HG02870 (cell line): ENCODE measurements around the gene FCHO2.
A peak's percentile ranks its signal among the peaks of the same experiment; 100 is the strongest.
"Not testable (repeated sequence)": the region's sequence is repeated elsewhere in the genome, so short reads cannot be mapped to it uniquely, and the experiment has no call there.

Source experiments
- ATAC-seq: cut with Tn5 transposase; IDR thresholded peaks from one replicate; pipeline ENCODE4 v1.9.1; 2021; ENCODE audit warnings: mild to moderate bottlenecking, moderate library complexity; ENCODE audit not compliant: unreplicated experiment

FCHO2 gene

DNA sequence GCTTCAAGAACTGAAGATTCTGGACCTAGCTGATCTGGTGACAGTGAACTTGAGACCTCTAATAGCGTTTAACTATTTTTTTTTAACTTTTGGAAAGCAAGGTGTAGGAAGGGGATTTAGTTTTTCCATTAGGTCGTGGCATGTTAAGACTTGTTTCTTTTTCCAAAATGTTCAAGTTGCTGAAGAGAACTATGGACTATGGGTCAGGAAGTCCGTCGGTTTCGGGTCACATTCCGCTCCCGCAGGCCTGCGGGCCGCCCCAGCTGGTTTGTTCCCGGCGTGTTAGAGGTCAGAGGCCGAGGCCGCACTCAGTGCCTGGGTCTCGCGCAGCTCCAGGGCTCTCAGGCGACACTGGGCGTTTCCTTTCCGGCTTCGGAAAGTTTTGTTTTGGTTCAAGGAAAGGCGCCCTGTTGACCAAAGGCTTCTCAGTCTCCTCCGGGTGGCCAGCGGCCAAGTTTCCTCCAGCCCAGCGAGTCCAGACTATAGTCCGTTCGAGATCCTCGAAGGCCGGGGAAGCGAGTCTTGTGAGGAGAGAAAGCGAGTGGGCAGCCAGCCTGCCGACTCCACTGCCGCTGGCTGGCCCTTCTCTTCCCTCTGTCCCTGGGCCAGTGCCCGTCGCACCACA, 586 bp upstream of the FCHO2 start:
- ATAC-seq: peak; percentile 32

DNA sequence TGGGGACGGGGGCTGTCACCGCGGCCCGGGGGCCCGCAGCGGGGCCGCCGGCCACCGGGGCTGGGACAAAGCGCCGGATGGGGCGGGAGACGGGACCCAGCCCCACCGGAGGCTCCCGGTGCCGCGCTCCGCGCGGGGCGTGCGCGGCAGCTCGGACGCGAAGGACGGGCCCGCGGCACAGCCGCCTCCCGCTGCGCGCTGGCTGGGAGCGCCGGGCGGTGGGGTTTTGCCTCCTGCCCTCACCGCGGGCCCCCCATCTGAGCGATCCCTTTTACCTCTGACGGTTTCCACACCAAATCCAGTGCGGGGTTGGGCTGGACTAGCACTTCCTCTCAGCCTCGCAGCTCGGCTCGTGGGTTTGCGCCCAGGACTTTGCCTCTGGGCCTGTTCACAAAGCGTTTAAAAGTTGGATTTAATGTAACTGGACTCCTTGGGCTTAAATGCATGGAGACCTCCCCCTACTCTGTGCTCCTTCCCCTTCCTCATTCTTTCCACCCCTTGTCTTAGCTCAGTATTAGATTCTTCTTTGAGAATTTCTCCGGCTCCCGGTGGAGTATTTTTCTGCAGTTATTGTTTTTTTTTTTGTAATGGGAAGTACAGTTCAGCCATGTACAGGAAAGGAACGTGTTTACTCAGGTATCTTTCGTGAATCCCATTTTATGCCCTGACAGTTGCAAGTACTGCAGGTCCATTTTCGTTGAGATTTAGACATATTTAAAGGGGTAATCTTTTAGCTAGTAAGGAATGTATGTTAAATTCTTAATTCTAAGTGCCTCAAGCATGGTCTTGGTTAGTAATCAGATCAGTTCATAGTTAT, 691 bp downstream of the FCHO2 start:
- ATAC-seq: peak; percentile 29

DNA sequence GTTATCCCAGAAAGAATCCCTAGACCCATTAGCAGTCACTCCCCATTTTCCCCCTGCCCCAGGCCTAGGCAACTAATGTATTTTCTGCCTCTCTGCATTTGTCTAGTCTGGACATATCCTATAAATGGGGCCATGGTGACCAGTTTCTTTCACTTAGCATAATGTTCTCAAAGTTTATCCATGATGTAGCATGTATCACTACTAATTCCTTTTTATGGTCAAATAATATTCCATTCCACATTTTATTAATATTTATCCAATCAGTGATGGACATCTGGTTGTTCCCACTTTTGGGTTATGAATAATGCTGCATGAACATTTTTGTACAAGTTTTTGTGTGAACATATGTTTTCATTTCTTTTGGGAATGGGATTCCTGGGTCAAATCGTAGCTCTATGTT, 1.5 kb downstream of the FCHO2 start:
- no peak for ATAC-seq

DNA sequence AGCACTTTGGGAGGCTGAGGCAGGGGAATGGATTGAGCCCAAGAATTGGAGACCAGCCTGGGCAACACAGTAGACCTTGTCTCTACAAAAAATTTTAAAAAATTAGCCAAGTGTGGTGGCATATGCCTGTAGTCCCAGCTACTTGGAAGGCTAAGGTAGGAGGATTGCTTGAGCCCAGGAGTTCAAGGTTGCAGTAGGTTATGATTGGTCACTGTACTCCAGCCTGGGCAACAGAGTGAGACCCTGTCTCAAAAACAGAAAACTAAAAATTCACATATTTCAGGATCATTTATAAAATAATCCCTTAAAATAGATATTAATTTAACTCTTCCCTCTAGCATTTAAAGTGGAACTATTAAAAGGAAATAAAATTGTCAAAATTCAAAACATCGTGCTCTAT, 3.4 kb downstream of the FCHO2 start:
- ATAC-seq: no peak

DNA sequence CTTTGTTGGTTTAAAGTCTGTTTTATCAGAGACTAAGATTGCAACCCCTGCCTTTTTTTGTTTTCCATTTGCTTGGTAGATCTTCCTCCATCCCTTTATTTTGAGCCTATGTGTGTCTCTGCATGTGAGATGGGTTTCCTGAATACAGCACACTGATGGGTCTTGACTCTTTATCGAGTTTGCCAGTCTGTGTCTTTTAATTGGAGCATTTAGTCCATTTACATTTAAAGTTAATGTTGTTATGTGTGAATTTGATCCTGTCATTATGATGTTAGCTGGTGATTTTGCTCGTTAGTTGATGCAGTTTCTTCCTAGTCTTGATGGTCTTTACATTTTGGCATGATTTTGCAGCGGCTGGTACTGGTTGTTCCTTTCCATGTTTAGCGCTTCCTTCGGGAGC, 18.6 kb downstream of the FCHO2 start:
- not testable (repeated sequence) for ATAC-seq

DNA sequence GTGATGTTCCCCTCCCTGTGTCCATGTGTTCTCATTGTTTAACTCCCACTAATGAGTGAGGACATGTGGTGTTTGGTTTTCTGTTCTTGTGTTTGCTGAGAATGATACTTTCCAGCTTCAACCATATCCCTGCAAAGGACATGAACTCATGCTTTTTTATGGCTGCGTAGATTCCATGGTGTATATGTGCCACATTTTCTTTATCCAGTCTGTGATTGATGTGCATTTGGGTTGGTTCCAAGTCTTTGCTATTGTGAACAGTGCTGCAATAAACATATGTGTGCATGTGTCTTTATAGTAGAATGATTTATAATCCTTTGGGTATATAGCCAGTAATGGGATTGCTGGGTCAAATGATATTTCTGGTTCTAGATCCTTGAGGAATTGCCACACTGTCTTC, 21.0 kb downstream of the FCHO2 start:
- not testable (repeated sequence) for ATAC-seq

DNA sequence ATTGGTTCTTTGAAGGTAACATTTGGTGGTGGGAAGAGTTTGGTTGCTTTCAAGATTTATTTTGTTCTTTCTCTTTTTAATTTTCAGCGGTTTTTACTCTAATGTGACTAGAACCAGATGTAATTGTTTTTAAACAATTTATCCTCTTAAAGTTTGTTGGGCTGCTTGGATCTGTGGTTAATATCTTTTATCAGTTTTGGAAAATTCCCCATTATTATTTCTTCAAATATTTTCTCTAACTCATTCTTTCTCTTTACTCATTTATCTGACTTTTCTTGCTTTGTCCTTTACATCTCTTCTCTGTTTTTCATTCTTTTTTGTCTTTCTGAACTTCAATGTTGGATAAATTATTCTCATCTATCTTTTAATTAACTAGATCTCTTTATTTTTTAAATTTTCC, 29.9 kb downstream of the FCHO2 start:
- no peak for ATAC-seq

DNA sequence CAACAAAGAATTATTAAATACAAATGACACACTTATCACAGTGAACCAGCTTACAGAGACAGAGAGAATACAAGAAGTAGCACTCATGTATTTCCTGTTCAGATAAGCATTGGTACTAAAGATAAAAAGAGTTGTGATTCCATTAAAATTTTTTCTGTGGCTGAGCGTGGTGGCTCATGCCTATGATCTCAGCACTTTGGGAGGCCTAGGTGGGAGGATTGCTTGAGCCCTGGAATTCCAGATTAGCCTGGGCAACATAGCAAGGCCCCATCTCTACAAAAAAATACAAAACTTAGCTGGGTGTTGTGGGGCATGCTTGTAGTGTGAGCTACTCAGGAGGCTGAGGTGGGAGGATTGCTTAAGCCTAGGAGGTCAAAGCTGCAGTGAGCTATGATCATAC, 32.9 kb downstream of the FCHO2 start:
- ATAC-seq: no peak

DNA sequence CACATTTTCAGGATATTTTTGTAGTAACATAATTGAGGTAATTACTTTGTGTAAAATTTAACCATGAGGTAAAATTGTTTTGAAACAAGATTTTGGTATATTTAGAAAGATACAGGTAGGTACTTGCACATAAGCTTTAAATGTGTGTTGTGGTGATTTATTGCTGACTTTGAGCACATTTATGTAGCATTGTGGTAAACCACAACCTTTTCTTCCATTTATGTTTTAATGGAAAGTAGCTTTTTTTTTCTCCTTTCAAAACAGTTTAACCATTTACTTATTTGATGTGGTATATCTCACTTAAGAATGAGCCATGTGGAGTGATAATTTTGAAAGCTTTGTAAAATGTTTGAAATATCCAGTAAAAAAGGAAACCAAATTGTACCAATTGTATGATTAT, 35.6 kb downstream of the FCHO2 start:
- no peak for ATAC-seq

DNA sequence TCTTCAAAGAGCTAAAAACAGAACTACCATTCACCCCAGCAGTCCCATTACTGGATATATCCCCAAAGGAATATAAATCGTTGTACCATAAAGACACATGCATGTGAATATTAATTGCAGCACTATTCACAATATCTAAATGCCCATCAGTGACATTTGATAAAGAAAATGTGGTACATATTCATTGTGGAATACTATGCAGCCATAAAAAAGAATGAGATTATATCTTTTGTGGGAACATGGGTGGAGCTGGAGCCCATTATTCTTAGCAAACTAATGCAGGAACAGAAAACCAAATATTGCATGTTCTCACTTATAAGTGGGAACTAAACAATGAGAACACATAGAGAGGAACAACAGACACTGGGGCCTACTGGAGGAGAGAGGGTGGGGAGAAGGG, 38.7 kb downstream of the FCHO2 start:
- ATAC-seq: no peak

DNA sequence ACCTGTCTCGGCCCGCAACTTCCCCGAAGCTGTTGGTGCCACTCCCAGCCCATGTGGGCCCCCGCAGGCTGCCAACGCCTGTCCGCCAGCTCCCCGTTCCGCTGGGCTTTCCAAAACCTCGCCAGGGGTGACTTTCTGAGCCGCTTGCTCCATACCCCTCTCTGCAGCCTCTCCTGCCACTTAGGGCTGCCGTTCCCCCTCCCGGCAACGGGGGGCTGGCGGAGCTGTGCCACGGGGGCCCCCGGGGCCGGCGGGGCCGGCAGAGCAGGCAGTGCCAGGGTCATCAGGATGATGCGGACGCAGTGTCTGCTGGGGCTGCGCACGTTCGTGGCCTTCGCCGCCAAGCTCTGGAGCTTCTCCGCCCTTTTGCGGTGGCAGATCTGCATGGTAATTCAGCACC, 40.8 kb downstream of the FCHO2 start:
- ATAC-seq: no peak

DNA sequence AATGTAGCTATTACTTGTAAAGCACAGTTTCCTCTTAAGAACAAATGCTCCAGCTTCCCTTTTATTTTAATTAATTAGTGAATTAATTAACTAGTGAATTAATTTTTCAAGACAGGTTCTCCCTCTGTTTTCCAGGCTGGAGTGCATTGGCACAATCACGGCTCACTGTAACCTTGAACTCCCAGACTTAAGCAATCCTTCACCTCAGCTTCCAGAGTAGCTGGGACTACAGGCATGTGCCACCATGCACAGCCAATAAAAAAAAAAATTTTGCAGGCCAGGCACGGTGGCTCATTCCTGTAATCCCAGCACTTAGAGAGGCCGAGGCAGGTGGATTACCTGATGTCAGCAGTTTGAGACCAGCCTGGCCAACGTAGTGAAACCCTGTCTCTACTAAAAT, 44.1 kb downstream of the FCHO2 start:
- ATAC-seq: no peak

DNA sequence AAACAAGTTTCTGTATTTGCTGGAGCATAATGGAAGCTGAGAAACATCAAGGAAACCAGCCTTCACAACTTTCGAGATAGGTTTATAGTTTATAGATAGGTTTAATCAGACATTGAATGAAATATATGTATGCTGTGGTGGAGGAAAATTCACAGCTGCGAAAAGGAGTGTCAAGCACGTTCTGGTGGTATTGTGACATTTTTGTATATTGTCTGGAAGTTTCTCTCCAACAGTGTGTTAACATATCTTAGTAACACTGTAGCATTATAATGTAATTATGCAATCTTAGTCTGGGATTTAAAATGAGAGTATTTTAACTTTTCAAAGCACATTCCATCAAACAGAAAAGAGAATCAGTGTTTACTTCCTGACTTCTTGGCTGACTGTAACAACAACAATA, 50.0 kb downstream of the FCHO2 start:
- ATAC-seq: no peak

DNA sequence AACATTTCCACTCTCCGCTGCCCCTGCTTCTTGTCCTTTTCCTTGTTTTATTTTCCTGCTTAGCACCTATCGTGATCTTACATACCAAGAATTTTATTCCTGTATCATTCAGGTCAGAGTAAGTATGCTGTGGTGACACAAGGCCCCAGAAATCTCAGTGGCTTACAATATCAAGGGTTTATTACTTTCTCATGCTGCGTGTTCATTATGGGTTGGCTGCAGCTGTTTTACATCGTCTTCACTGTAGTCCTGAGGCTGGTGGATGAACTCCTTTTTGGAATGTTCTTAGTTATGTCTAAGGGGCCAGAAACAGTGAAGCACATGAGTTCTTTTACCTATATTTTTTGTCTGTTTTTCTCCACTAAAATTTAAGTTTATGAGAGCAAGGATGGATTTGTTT, 51.2 kb downstream of the FCHO2 start:
- ATAC-seq: no peak

DNA sequence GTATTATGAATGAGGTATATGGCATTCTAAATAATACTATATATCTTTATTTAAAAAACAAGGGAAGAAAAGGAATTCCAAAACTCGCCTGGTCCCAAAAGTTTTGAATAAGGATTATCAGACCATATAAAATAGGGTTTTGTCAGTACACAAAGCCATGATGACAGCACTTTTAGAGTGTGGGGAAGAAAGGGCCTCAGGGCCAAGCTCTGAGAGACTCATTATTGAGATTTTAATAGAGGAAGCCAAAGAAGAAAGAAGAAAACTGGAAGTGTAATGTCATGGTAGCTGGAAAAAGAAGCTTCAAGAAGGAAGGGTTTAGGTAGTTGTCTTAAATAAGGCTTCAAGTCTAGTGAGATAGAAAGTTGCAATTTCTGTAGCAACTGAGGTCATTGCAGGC, 53.0 kb downstream of the FCHO2 start:
- ATAC-seq: no peak

DNA sequence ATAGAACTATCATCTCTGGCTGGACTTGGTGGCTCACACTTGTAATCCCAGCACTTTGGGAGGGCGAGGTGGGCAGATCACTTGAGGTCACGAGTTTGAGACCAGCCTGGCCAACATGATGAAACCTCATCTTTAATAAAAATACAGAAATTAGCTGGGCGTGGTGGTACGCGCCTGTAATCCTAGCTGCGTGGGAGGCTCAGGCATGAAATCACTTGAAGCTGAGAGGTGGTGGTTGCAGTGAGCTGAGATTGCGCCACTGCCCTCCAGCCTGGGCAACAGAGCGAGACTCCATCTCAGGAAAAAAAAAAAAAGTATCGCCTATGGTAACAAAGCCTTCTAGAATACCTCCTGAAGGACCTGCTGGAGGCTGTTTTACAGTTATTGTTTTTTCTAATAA, 55.8 kb downstream of the FCHO2 start:
- ATAC-seq: not testable (repeated sequence)

DNA sequence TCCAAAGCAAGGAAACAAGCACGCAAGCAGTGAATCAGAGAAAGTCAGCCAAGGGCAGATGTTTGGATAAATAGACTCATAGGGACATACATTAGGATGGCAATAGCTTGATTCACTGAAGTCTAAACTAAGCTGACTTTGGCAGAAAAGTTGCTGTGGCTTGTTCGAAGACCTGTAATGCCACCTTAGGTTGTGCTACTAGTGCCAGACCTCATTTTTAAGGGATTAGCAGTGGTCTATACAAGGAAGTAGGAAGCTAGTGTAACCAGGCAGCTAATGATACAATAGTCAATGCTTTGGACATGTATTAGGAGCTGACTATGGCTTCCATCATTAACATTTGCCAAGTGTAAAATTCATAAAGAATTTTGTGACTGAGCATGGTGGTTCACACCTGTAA, 63.1 kb downstream of the FCHO2 start:
- ATAC-seq: no peak

DNA sequence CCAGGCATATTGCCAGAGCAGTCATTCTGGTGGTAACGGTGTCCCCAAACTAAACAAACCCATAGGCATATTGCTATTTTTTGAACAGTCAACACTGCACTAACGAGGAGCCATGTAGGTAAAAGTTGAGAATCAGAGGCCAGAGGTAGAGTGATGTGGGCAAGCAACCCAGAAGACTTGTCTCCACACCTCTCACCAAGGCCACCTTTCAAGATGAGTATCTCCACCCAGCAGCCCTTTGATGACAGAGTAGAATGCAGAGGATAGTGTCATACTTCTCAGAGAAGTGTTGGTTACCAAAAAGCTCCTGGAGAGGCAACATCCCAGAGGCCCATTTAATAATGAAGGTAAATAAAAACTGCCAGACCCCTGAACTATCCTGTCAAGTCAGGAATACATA, 63.9 kb downstream of the FCHO2 start:
- no peak for ATAC-seq

DNA sequence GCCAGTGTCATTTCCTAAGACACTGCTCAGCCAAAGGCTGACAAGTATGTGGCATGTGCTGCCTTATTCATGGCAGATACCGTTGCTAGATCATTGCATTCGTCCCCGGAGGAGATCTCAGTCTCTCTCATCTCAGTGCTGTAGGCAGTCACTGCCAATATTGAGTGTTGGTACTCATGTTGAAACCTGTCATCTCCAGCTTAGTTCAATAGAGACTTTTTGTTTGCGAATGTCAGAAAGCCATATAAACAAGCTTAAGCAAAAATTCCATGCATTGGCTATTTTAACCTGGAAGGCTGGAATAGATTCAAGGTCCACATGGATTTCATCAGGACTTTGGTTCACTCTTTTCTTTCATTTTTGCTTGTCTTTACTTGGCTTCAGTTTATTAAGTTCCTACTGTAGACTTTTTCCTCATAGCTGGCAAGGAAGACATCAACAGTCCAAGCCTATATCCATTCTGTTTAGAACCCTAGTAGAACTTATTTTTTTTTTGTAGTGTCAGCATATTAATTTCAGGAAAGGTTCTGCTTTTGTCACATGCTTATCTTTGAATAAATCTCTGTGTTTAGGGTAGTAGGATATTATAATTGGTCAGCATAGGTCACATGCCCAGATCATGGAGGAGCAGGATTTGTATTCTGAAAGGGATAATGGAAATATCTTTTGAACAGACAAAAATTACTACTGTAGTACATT, 66.8 kb downstream of the FCHO2 start:
- ATAC-seq: no peak

DNA sequence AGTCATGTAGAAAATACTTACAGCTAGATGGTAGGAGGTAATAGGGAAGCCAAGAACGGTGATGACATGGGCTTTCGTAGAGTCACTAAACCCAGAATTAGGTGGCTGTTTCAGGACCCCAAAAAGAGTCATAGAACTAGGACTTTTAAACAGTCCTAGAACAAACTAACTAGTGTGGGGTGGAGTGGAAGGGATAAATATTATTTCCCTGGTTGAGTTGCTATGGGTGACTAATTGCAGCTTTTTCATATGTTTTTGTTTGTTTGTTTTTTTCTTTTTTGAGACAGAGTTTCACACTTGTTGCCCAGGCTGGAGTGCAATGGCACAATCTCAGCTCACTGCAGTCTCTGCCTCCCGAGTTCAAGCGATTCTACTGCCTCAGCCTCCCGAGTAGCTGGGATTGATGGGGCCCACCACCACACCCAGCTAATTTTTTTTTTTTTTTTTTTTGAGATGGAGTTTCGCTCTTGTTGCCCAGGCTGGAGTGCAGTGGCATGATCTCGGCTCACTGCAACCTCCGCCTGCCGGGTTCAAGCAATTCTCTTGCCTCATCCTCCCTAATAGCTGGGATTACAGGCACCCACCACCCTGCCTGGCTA, 69.2 kb downstream of the FCHO2 start:
- ATAC-seq: not testable (repeated sequence)

DNA sequence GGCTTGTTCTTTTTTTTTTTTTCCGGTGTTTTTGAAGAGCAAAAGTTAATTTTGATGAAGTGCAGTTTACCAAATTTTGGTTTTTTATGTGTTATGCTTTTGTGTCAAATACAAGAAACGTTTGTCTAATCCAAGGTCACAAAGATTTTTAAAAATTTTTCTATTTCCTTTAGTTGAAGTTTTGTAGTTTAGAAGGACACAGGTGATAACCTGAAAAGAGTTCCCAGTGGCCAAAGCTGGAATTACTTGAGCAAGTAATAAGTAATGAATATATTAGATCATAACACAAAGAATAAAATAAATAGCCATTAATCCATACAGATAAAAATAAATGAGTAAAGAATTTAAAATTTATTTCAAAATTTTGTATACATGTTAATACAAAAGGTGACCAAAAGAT, 71.5 kb downstream of the FCHO2 start:
- ATAC-seq: no peak

DNA sequence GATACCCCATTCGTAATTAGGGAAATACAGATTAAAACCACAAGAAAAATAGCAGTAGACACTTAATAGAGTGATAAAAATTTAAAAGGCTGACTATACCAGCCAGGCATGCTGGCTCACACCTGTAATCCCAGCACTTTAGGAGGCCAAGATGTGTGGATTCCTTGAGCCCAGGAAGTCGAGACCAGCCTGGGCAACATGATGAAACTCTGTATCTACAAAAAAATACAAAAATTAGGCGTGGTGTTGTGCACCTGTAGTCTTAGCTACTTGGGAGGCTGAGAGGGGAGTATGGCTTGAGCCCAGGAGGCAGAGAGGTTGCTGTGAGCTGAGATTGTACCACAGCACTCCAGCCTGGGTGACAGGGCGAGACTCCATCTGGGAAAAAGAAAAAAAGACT, 72.0 kb downstream of the FCHO2 start:
- ATAC-seq: no peak
